Fibroblast of lung (primary cell): ENCODE data around the gene ENOX1. TPM values are rescaled to one million over a fixed set of nuclear protein-coding genes. Genes with fewer than 3 reads are reported as not detected.

Experiments
- DNase-seq, 2 donors: peaks; one replicate each; pipeline versions ENCODE4 v3.0.0 to v3.0.0-alpha.2; 2010; ENCODE audit warnings: low read depth in 2 of 2
- H2AFZ ChIP-seq: 2 replicates; pipeline ENCODE4 v1.5.1; 2012; ENCODE audit warnings: low read length, control low read depth, inconsistent platforms
- H3K27ac ChIP-seq: 2 replicates; pipeline ENCODE4 v1.5.1; 2011; ENCODE audit warnings: low read length, control low read depth; ENCODE audit not compliant: insufficient read depth
- H3K27me3 ChIP-seq: 2 replicates; pipeline ENCODE4 v1.5.1; 2011; ENCODE audit warnings: mild to moderate bottlenecking, low read length; ENCODE audit not compliant: control insufficient read depth, insufficient read depth
- H3K36me3 ChIP-seq: 2 replicates; pipeline ENCODE4 v1.5.1; 2011; ENCODE audit warnings: low read length; ENCODE audit not compliant: control insufficient read depth, insufficient read depth
- H3K4me1 ChIP-seq: 2 replicates; pipeline ENCODE4 v1.5.1; 2011; ENCODE audit warnings: low read length; ENCODE audit not compliant: control insufficient read depth, insufficient read depth; ENCODE audit errors: extremely low read depth
- H3K4me2 ChIP-seq: 2 replicates; pipeline ENCODE4 v1.5.1; 2011; ENCODE audit warnings: low read length, control low read depth; ENCODE audit not compliant: insufficient read depth; ENCODE audit errors: extremely low read depth
- H3K4me3 ChIP-seq, 4 experiments: fragments of 200-600 bp in 1 of 4; sonication (generic) in 1 of 4; replicated peaks in 1 of 4; 2 replicates each; pipeline ENCODE4 v1.5.1; 2011 to 2016; ENCODE audit warnings: low read length in 4 of 4, low read depth in 3 of 4, mild to moderate bottlenecking in 3 of 4, control low read depth in 2 of 4, inconsistent platforms in 1 of 4, mixed read lengths in 1 of 4; ENCODE audit not compliant: insufficient read depth in 1 of 4; ENCODE audit errors: control extremely low read depth in 1 of 4
- H3K79me2 ChIP-seq: 2 replicates; pipeline ENCODE4 v1.5.1; 2012; ENCODE audit warnings: mild to moderate bottlenecking, low read length, inconsistent platforms; ENCODE audit not compliant: control insufficient read depth, insufficient read depth
- H3K9ac ChIP-seq: 2 replicates; pipeline ENCODE4 v1.5.1; 2011; ENCODE audit warnings: mild to moderate bottlenecking, low read length, control low read depth; ENCODE audit not compliant: insufficient read depth
- H3K9me3 ChIP-seq: 2 replicates; pipeline ENCODE4 v1.5.1; 2012; ENCODE audit warnings: low read depth, low read length; ENCODE audit not compliant: control insufficient read depth, insufficient read depth
- H4K20me1 ChIP-seq: 2 replicates; pipeline ENCODE4 v1.5.1; 2011; ENCODE audit warnings: low read length; ENCODE audit not compliant: control insufficient read depth, insufficient read depth; ENCODE audit errors: extremely low read depth
- EZH2 ChIP-seq: IDR thresholded peaks from 2 replicates; pipeline ENCODE4 v1.5.1; 2012; ENCODE audit warnings: low read length, control low read depth, mild to moderate bottlenecking; ENCODE audit errors: missing control alignments
- polyA plus RNA-seq, 2 donors: library from polyadenylated mRNA; depleted of rRNA in 1 of 2; stranded (reverse) in 1 of 2; unstranded in 1 of 2; fragments of >200 nt; gene quantifications; 2 replicates each; pipeline ENCODE4 v1.2.1, GENCODE V29; 2011 to 2012; ENCODE audit warnings: missing spikeins in 1 of 2
- total RNA-seq: library from RNA; depleted of rRNA; stranded (reverse); fragments of >200 nt; gene quantifications from 2 replicates; pipeline ENCODE4 v1.2.1, GENCODE V29; 2014
- TF ChIP-seq, protein P1 (sequence below), 2 donors: IDR thresholded peaks in 1 of 2; conservative IDR thresholded peaks in 1 of 2; 1 replicate in 1 of 2; 2 replicates in 1 of 2; pipeline ENCODE4 v1.5.1; 2011 to 2012; ENCODE audit warnings: low read length in 2 of 2, control low read depth in 1 of 2, inconsistent platforms in 1 of 2, low read depth in 1 of 2, mild to moderate bottlenecking in 1 of 2

The ENOX1 gene
- total and polyA plus RNA-seq, 2 donors (not counting 1 experiment from before 2014, with no cell fraction given) = 3.5 to 7.6 TPM

- TF ChIP-seq, protein P1, sequence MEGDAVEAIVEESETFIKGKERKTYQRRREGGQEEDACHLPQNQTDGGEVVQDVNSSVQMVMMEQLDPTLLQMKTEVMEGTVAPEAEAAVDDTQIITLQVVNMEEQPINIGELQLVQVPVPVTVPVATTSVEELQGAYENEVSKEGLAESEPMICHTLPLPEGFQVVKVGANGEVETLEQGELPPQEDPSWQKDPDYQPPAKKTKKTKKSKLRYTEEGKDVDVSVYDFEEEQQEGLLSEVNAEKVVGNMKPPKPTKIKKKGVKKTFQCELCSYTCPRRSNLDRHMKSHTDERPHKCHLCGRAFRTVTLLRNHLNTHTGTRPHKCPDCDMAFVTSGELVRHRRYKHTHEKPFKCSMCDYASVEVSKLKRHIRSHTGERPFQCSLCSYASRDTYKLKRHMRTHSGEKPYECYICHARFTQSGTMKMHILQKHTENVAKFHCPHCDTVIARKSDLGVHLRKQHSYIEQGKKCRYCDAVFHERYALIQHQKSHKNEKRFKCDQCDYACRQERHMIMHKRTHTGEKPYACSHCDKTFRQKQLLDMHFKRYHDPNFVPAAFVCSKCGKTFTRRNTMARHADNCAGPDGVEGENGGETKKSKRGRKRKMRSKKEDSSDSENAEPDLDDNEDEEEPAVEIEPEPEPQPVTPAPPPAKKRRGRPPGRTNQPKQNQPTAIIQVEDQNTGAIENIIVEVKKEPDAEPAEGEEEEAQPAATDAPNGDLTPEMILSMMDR (conservative IDR thresholded peaks at IDR 0.05 in 1 of 2, IDR thresholded peaks at IDR 0.05 in 1 of 2; ENCODE audit: low read depth in 1 of 2, low read length in 2 of 2) = no peak
- no peak for TF ChIP-seq EZH2
Measured at GRCh38 chr13:43773602-43774001, 13.2 kb downstream of the ENOX1 start.

DNA sequence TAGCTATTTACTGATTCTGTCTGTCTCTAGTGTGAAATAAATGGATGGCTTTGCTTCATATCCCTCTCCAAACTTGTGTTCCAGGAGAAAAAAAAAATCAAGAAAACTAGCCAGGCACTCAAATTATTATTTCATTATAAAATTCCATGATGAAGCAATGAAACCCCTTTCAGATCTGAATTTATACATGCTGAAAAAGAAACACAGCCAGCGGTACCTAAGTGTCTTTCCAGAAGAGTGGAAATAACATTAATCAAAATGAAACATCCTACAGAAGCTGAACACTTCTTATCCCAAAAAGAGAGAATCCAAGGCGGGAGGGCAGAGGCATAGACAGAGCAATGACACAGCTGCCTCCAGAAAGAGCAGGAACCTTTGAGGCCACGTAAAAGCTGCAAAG is 15.9 kb downstream of the ENOX1 start:
- Histone ChIP-seq H3K9me3 (no peaks in the 10 kb centered on the region), H3K27me3 (no peaks in the 10 kb centered on the region), H3K36me3 (no peaks in the 10 kb centered on the region), H4K20me1 (no peaks in the 10 kb centered on the region), H3K9ac (no peak overlapping the region), H3K79me2 (no peaks in the 10 kb centered on the region), H3K4me3 (no peak overlapping the region), H3K4me1 (no peaks in the 10 kb centered on the region), H2AFZ (no peak overlapping the region), H3K4me2 (no peak overlapping the region), H3K27ac (no peak overlapping the region)
- DNase-seq = no peak
- TF ChIP-seq, protein P1 (conservative IDR thresholded peaks at IDR 0.05 in 1 of 2, IDR thresholded peaks at IDR 0.05 in 1 of 2; ENCODE audit: low read depth in 1 of 2, low read length in 2 of 2) = no peak
- TF ChIP-seq EZH2 = no peak

More at GRCh38 chr13:43773602-43774001, 13.2 kb downstream of the ENOX1 start:
- H3K4me3 ChIP-seq = no peak overlapping the region
- H3K9ac ChIP-seq = no peak overlapping the region
- H3K79me2 ChIP-seq = no peaks in the 10 kb centered on the region
- H3K9me3 ChIP-seq = no peaks in the 10 kb centered on the region
- no peak overlapping the region for H2AFZ ChIP-seq
- no peaks in the 10 kb centered on the region for H4K20me1 ChIP-seq
- DNase-seq = no peak
- no peak overlapping the region for H3K4me2 ChIP-seq
- H3K27me3 ChIP-seq = no peaks in the 10 kb centered on the region
- H3K36me3 ChIP-seq = no peaks in the 10 kb centered on the region
- no peaks in the 10 kb centered on the region for H3K4me1 ChIP-seq
- no peak overlapping the region for H3K27ac ChIP-seq

- Histone ChIP-seq H4K20me1 (no peaks in the 10 kb centered on the region), H2AFZ (no peak overlapping the region), H3K4me1 (no peaks in the 10 kb centered on the region), H3K79me2 (no peaks in the 10 kb centered on the region), H3K9me3 (no peaks in the 10 kb centered on the region), H3K4me2 (no peak overlapping the region), H3K27me3 (no peaks in the 10 kb centered on the region), H3K4me3 (no peak overlapping the region), H3K36me3 (no peaks in the 10 kb centered on the region), H3K27ac (no peak overlapping the region), H3K9ac (no peak overlapping the region)
- no peak for TF ChIP-seq EZH2
- TF ChIP-seq, protein P1 (conservative IDR thresholded peaks at IDR 0.05 in 1 of 2, IDR thresholded peaks at IDR 0.05 in 1 of 2; ENCODE audit: low read depth in 1 of 2, low read length in 2 of 2) = no peak
- DNase-seq = no peak
Measured at GRCh38 chr13:43769529-43769928, 17.2 kb downstream of the ENOX1 start.
